ENCODE measurements around the gene ARF1.
A peak's percentile ranks its signal among the peaks of the same experiment; 100 is the strongest.

Gene ARF1

GRCh38 chr1:228140724-228141225 lies 58.3 kb downstream of the ARF1 start:
- Histone ChIP-seq H3K4me3 (ENCODE audit: low read depth, low read length) (peak overlapping the region; percentile 94), H2AFZ (peak overlapping the region; percentile 77), H3K9me3 (ENCODE audit: control insufficient read depth, low read length) (no peaks in the 10 kb centered on the region), H3K4me1 (peaks cover 4% of the 10 kb centered on the region), H3K4me2 (ENCODE audit: low read length) (peak overlapping the region; percentile 97), H3K9ac (peak overlapping the region; percentile 50), H3K79me2 (peaks cover 35% of the 10 kb centered on the region), H3K27me3 (ENCODE audit: control insufficient read depth, insufficient read depth, low read length) (no peaks in the 10 kb centered on the region), H3K36me3 (ENCODE audit: control insufficient read depth, insufficient read depth, low read length) (no peaks in the 10 kb centered on the region), H3K27ac (peak overlapping the region; percentile 84)
- TF ChIP-seq CTCF (IDR thresholded peaks at IDR 0.05), result no peak

DNA sequence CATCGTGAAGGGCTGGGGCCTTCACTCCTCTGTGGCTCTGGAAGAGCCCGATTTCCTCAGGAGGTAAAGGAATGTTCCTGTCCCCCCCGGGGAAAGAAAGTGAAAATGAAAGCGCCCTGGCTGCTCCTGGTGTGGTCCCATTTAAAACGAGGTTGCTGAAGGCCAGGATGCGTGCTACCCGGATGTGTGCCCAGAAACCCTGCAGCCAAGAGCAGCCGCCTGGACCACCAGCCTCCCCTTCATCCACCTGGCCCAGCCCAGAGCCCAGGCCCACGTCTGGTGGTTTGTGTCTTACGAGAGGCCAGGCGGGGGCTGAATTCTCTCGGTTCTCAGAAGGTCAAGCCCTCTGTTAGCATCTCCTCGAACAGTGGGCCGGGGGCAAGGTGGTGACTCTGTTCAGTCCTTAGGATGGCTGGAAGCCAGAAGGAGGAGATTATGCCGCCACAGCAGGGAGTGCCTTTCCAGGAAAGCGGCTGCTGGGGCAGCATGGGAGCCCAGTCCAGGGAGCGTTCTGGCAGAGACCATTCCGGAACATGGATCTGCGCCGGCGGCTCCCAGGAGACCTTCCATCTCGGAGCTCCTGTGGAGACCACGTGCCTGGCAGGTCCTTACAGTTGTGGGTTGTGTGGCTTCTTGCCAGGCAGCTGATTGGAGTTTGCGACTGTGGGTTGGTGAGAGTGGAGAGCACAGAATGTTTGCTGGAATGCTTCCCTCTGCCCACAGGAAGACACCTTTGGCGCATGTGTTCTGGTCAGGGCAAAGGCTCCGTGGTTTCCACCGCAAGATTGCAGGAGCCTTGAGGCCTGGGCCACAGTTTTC lies 58.9 kb downstream of the ARF1 start:
- no peak overlapping the region for H2AFZ ChIP-seq
- H3K4me1 ChIP-seq, result peaks cover 4% of the 10 kb centered on the region
- no peak overlapping the region for H3K9ac ChIP-seq
- no peaks in the 10 kb centered on the region for H3K36me3 ChIP-seq (ENCODE audit: control insufficient read depth, insufficient read depth, low read length)
- H3K9me3 ChIP-seq (ENCODE audit: control insufficient read depth, low read length), result no peaks in the 10 kb centered on the region
- peak overlapping the region; percentile 94 for H3K4me3 ChIP-seq (ENCODE audit: low read depth, low read length)
- no peaks in the 10 kb centered on the region for H3K27me3 ChIP-seq (ENCODE audit: control insufficient read depth, insufficient read depth, low read length)
- no peak for TF ChIP-seq CTCF (IDR thresholded peaks at IDR 0.05)
- peak overlapping the region; percentile 97 for H3K4me2 ChIP-seq (ENCODE audit: low read length)
- peak overlapping the region; percentile 84 for H3K27ac ChIP-seq
- H3K79me2 ChIP-seq, result peaks cover 42% of the 10 kb centered on the region

GRCh38 chr1:228142155-228142691 lies 59.7 kb downstream of the ARF1 start:
- H3K9ac ChIP-seq, result no peak overlapping the region
- peaks cover 4% of the 10 kb centered on the region for H3K4me1 ChIP-seq
- no peak for TF ChIP-seq CTCF (IDR thresholded peaks at IDR 0.05)
- no peak overlapping the region for H3K4me3 ChIP-seq (ENCODE audit: low read depth, low read length)
- no peaks in the 10 kb centered on the region for H3K9me3 ChIP-seq (ENCODE audit: control insufficient read depth, low read length)
- peaks cover 45% of the 10 kb centered on the region for H3K79me2 ChIP-seq
- no peak overlapping the region for H3K27ac ChIP-seq
- no peaks in the 10 kb centered on the region for H3K27me3 ChIP-seq (ENCODE audit: control insufficient read depth, insufficient read depth, low read length)
- H2AFZ ChIP-seq, result no peak overlapping the region
- no peaks in the 10 kb centered on the region for H3K36me3 ChIP-seq (ENCODE audit: control insufficient read depth, insufficient read depth, low read length)
- H3K4me2 ChIP-seq (ENCODE audit: low read length), result peak overlapping the region; percentile 6

- H2AFZ ChIP-seq, result no peak overlapping the region
- no peak overlapping the region for H3K4me3 ChIP-seq (ENCODE audit: low read depth, low read length)
- peaks cover 45% of the 10 kb centered on the region for H3K79me2 ChIP-seq
- no peaks in the 10 kb centered on the region for H3K9me3 ChIP-seq (ENCODE audit: control insufficient read depth, low read length)
- no peak overlapping the region for H3K9ac ChIP-seq
- no peaks in the 10 kb centered on the region for H3K36me3 ChIP-seq (ENCODE audit: control insufficient read depth, insufficient read depth, low read length)
- H3K27me3 ChIP-seq (ENCODE audit: control insufficient read depth, insufficient read depth, low read length), result no peaks in the 10 kb centered on the region
- no peak overlapping the region for H3K4me2 ChIP-seq (ENCODE audit: low read length)
- TF ChIP-seq CTCF (IDR thresholded peaks at IDR 0.05), result no peak
- H3K4me1 ChIP-seq, result peaks cover 4% of the 10 kb centered on the region
- no peak overlapping the region for H3K27ac ChIP-seq
These were observed 60.2 kb downstream of the ARF1 start for GRCh38 chr1:228142701-228143136.

All from parathyroid adenoma (tissue), 2 donors.